Retinal pigment epithelial cell (primary cell): ENCODE measurements around the gene PTPN14.

ENCODE experiments used
- DNase-seq: peaks from one replicate; pipeline ENCODE4 v3.0.0-alpha.2; 2010; ENCODE audit warnings: low read depth
- H3K4me3 ChIP-seq: 2 replicates; pipeline ENCODE4 v1.5.1; 2011; ENCODE audit warnings: mild to moderate bottlenecking, low read length, control low read depth, moderate library complexity
- TF ChIP-seq, protein P1 (sequence below): conservative IDR thresholded peaks from 2 replicates; pipeline ENCODE4 v1.5.1; 2011; ENCODE audit warnings: low read depth, low read length, control low read depth, inconsistent platforms

PTPN14 gene

DNA sequence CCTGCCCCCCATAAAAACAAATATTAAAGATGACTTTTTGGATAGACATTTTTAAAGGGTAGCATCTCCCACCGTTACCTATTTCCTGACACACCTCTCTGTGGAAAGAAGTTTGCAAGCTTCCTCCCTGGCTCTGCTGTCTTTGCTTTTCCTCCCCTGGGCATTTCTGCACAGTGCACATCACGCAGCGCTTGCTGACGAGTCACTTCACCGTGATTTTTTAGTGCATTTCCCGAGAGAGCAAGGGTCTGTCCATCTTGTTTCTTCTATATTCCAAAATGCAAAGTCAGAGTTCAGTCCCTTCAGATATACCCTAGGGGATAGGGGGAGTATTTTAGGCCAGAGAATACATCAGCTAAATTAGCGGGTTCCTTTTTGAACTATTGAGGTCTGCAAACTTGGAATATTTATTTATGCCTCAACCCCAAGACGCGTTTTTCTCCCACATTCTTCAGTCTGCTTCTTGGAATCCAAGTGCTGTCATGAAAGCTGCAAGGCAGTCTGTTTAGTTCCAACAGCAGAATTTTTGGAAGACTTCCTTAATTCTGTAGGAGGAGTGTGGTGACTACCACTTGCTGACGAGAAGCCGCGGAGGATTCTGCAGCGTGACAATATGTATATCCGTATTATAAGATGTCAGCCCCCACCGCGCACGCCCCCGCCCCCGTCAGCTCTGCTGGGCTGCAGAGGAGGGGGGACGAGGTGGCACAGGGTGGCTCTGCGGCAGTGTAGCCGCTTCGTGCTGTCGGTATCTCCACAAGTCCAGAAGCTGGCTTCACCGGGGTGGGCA is 248.1 kb downstream of the PTPN14 start:
- TF ChIP-seq, protein P1, sequence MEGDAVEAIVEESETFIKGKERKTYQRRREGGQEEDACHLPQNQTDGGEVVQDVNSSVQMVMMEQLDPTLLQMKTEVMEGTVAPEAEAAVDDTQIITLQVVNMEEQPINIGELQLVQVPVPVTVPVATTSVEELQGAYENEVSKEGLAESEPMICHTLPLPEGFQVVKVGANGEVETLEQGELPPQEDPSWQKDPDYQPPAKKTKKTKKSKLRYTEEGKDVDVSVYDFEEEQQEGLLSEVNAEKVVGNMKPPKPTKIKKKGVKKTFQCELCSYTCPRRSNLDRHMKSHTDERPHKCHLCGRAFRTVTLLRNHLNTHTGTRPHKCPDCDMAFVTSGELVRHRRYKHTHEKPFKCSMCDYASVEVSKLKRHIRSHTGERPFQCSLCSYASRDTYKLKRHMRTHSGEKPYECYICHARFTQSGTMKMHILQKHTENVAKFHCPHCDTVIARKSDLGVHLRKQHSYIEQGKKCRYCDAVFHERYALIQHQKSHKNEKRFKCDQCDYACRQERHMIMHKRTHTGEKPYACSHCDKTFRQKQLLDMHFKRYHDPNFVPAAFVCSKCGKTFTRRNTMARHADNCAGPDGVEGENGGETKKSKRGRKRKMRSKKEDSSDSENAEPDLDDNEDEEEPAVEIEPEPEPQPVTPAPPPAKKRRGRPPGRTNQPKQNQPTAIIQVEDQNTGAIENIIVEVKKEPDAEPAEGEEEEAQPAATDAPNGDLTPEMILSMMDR: no peak
- no peak for DNase-seq
- peak overlapping the region; percentile 31 for H3K4me3 ChIP-seq

DNA sequence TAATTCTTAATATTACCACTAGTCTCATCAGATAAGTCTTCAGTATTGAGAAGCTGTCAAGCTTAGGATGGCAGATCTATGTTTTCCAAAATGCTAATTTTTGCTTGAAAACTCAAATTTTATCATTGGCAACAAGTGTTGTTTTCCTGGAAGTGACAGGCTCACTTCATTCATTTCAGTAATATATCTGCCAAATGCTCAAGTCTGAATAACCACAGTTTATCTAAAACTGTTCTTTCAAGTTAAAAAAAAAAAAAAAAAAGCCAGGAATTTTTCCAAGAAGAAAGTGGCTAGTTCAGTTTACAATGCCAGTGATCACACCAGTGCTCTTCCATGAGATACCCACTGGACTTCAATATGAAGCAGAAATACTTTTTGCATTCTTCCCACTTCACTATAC is 249.9 kb downstream of the PTPN14 start:
- TF ChIP-seq, protein P1: no peak
- H3K4me3 ChIP-seq: no peak overlapping the region
- DNase-seq: no peak

DNA sequence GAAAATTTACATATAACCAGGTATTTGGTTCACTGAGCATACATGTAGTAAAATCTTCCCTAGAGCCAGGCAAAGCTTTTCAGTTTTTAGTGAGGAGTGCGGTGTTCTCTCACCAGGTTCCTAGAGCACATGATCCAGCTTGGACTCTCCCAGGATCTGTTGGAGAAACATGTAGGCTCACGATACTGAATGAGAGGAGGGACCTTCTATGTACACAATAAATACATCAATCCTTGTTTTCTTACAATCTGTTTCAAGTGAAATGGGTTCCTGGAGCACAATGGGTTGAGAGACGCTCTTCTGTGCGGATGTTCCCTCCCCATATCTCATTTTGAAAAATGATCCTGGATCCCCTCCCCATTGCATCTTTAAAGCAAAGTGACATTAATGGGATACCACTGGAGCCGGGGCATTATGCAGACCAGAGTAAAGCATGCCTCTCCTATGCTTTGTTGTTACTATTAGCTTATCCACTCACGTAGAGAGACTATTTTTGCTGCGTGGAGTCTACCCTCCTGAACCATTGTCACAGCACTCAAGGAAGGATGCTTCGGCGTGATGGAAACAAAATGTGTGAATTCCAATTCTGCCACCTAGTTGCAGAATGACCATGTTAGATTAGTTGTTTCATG is 251.1 kb downstream of the PTPN14 start:
- H3K4me3 ChIP-seq: no peak overlapping the region
- no peak for DNase-seq
- TF ChIP-seq, protein P1: no peak
